Measurements from ENCODE around the gene RAD21L1. TPM values are rescaled to one million over a fixed set of nuclear protein-coding genes. Genes with fewer than 3 reads are reported as not detected.

Gene RAD21L1
- total RNA-seq, 1 experiment from 2014 or later = not detected

DNA sequence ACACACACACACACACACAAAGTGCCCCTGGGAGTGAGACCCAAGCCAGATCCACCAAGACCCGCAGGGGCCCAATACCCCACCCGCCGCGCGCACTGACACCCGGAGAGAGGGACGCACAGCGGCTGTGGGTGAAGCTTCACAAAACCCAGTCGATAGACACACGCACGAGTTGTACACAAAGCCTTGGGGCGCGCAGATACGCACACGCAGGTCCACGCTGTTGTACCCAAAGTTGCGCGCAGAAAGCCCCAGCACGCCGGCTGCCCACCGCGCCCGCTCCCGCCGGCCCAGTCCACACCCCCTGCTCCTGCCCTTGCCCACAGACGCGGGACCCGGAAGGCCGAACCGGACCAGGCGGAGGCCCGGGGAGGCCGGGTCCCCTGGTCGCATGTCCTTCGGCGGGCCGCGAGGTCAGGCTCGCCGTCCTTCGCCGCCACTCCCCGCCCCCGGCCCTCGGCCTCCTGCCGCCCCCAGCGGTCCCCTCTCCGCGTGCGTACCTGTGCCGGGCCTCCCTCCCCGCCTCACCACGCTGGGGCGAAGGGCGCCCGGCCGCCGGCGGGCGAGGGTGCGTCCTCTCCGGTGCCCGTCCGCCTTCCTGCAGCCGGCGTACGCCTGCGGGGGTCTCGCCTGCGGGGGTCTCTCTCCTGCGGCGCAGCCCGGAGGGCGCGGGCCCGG, 41.1 kb upstream of the RAD21L1 start, which contains the start of gene TMEM74B:
TMEM74B (minus strand) TSS at position 344 of the 678 bp plus-strand sequence. CDS start 1,180 bp downstream, outside the sequence.
- H3K27me3 Mint-ChIP-seq (ENCODE audit: unreplicated experiment) = peaks cover 31% of the 10 kb centered on the region
- no peaks in the 10 kb centered on the region for H3K4me1 Mint-ChIP-seq (ENCODE audit: low read depth, unreplicated experiment)
- TF ChIP-seq, protein P1, sequence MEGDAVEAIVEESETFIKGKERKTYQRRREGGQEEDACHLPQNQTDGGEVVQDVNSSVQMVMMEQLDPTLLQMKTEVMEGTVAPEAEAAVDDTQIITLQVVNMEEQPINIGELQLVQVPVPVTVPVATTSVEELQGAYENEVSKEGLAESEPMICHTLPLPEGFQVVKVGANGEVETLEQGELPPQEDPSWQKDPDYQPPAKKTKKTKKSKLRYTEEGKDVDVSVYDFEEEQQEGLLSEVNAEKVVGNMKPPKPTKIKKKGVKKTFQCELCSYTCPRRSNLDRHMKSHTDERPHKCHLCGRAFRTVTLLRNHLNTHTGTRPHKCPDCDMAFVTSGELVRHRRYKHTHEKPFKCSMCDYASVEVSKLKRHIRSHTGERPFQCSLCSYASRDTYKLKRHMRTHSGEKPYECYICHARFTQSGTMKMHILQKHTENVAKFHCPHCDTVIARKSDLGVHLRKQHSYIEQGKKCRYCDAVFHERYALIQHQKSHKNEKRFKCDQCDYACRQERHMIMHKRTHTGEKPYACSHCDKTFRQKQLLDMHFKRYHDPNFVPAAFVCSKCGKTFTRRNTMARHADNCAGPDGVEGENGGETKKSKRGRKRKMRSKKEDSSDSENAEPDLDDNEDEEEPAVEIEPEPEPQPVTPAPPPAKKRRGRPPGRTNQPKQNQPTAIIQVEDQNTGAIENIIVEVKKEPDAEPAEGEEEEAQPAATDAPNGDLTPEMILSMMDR (IDR thresholded peaks at IDR 0.05; ENCODE audit: unreplicated experiment) = no peak
- no TSS peak for BruUV-seq (replicated peaks)
- H3K9me3 Mint-ChIP-seq (ENCODE audit: low read depth, unreplicated experiment) = no peaks in the 10 kb centered on the region
- CTCF ChIA-PET = interaction anchor here (0.8 kb wide), 1 partner anchor 65 kb away, joined by 4 read pairs; no protein-coding TSS in a partner anchor
- peak within 1 kb of the TSS; percentile 53 for H3K4me3 Mint-ChIP-seq (ENCODE audit: low read depth, unreplicated experiment)
- DNase-seq = no peak
- intact Hi-C loops (cut with micrococcal nuclease; ENCODE audit: unreplicated experiment) = loop anchor here (5.0 kb wide), 1 partner anchor 227 kb away; no protein-coding TSS in a partner anchor
- H3K36me3 Mint-ChIP-seq (ENCODE audit: insufficient read depth, unreplicated experiment) = peaks cover 7% of the 10 kb centered on the region
- no peak within 1 kb of the TSS for H3K27ac Mint-ChIP-seq (ENCODE audit: unreplicated experiment)

DNA sequence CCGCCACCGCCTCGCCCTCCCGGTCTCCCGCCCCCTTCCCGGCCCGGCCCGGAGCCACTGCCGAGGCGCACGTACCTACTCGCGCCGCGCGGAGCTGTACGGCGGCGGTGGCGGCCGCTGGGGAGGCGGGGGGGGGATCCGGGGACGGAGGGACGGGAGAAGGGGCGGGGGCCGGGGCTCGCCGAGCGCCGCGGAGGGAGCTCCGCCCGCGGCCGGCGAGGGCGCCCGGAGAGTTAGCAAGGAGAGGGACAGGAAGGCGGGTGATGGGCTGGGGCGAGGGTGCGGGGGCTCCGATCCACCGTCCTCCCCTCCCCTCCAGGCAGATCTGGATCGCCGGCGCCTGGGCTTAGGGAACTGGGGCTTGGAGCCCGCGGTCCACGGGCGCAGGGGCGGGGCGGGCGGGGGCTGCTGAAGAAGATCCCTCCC, 40.5 kb upstream of the RAD21L1 start:
- peak overlapping the region; percentile 51 for H3K4me3 Mint-ChIP-seq (ENCODE audit: low read depth, unreplicated experiment)
- no peak for DNase-seq
- no TSS peak for BruUV-seq (replicated peaks)

DNA sequence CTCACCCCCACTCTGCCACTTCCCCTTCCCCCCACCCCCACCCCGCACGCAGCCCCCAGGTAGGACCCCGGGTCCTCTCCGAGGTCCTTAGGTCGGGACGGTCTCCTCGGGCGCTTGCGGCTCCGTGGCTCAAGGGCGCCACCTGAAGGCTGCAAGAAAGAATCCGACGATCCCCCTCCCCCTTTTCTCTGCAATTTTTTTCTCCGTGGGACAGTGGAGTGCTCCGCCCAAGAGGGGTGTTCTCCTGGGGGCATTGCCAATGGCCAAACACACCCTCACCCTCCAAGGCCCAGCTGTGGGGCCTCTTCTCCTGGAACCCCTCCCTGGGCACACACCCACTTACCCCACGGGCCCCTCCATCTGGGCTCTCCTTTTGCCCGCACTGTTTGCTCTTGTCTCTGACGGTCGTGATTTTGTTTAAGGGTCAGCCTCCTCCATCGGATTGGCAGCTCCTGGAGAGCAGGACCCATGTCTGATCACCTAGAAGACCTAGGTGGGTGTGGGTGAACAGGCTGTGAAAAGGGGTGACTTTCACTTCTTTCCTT, 40.0 kb upstream of the RAD21L1 start:
- Mint-ChIP-seq H3K9me3 (ENCODE audit: low read depth, unreplicated experiment) (no peaks in the 10 kb centered on the region), H3K36me3 (ENCODE audit: insufficient read depth, unreplicated experiment) (peaks cover 7% of the 10 kb centered on the region), H3K27ac (ENCODE audit: unreplicated experiment) (no peak overlapping the region), H3K4me1 (ENCODE audit: low read depth, unreplicated experiment) (no peaks in the 10 kb centered on the region), H3K4me3 (ENCODE audit: low read depth, unreplicated experiment) (peak overlapping the region; percentile 51), H3K27me3 (ENCODE audit: unreplicated experiment) (peaks cover 31% of the 10 kb centered on the region)
- no TSS peak for BruUV-seq (replicated peaks)
- intact Hi-C loops (cut with micrococcal nuclease; ENCODE audit: unreplicated experiment) = loop anchor here (5.0 kb wide), 1 partner anchor 229 kb away; no protein-coding TSS in a partner anchor
- CTCF ChIA-PET = no interaction called here
- TF ChIP-seq, protein P1 (IDR thresholded peaks at IDR 0.05; ENCODE audit: unreplicated experiment) = peak; percentile 52
- peak; percentile 54 for DNase-seq

More for the DNA sequence above, 40.5 kb upstream of the RAD21L1 start:
- CTCF ChIA-PET = no interaction called here
- intact Hi-C loops (cut with micrococcal nuclease; ENCODE audit: unreplicated experiment) = loop anchor here (5.0 kb wide), 1 partner anchor 228 kb away; no protein-coding TSS in a partner anchor
- TF ChIP-seq, protein P1 (IDR thresholded peaks at IDR 0.05; ENCODE audit: unreplicated experiment) = no peak
- Mint-ChIP-seq H3K9me3 (ENCODE audit: low read depth, unreplicated experiment) (no peaks in the 10 kb centered on the region), H3K27me3 (ENCODE audit: unreplicated experiment) (peaks cover 31% of the 10 kb centered on the region), H3K4me1 (ENCODE audit: low read depth, unreplicated experiment) (no peaks in the 10 kb centered on the region), H3K27ac (ENCODE audit: unreplicated experiment) (no peak overlapping the region), H3K36me3 (ENCODE audit: insufficient read depth, unreplicated experiment) (peaks cover 7% of the 10 kb centered on the region)

DNA sequence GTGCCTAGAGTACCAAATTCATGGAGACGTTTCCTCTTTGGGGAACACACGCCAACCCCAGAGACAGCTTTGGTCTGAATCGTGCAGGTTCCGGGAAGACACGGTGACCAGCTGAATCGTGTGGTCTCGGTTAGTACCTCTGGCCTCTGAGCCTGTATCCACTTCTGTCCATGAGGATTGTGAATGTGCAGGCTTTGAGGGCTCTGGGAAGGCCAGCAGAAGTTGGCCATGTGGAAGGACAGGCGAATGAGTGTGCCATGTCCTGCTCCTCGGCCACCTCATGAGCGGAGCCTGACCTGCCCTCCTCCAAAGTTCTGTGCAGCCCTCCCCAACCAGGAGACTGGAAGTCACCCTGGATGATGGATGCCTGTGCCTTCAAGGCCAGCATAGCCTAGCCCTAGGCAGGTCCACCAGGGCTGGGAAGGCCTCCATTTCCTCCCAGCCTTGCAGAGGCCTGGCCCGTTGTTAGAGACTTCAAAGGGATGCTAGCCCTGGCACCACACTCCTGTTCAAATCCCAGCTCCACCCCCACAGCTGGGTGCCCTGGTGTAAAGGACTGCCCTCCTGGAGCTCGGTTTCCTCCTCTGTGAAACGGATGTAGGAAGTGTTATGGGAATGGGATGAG, 39.4 kb upstream of the RAD21L1 start:
- Mint-ChIP-seq H3K4me3 (ENCODE audit: low read depth, unreplicated experiment) (no peak overlapping the region), H3K4me1 (ENCODE audit: low read depth, unreplicated experiment) (no peaks in the 10 kb centered on the region), H3K9me3 (ENCODE audit: low read depth, unreplicated experiment) (no peaks in the 10 kb centered on the region), H3K27ac (ENCODE audit: unreplicated experiment) (no peak overlapping the region), H3K36me3 (ENCODE audit: insufficient read depth, unreplicated experiment) (peaks cover 7% of the 10 kb centered on the region), H3K27me3 (ENCODE audit: unreplicated experiment) (peaks cover 31% of the 10 kb centered on the region)
- TF ChIP-seq, protein P1 (IDR thresholded peaks at IDR 0.05; ENCODE audit: unreplicated experiment) = no peak
- CTCF ChIA-PET = no interaction called here
- DNase-seq = no peak
- intact Hi-C loops (cut with micrococcal nuclease; ENCODE audit: unreplicated experiment) = loop anchor here (5.0 kb wide), 1 partner anchor 229 kb away; no protein-coding TSS in a partner anchor
- BruUV-seq (replicated peaks) = no TSS peak

Data from Calu3 (cell line).